HFFc6 (cell line): Measurements from ENCODE around the gene VAMP4. TPM values are rescaled to one million over a fixed set of nuclear protein-coding genes. Genes with fewer than 3 reads are reported as not detected.

Experiments used
- DNase-seq: peaks from one replicate; pipeline ENCODE4 v3.0.0-alpha.2; 2018
- H3K27ac Mint-ChIP-seq: 2 replicates; pipeline ENCODE4 v1.8.0; 2020; ENCODE audit warnings: mild to moderate bottlenecking, mixed read lengths
- H3K27me3 Mint-ChIP-seq: 2 replicates; pipeline ENCODE4 v1.8.0; 2021; ENCODE audit warnings: mild to moderate bottlenecking, moderate library complexity, mixed read lengths; ENCODE audit not compliant: insufficient read depth
- H3K36me3 Mint-ChIP-seq: 2 replicates; pipeline ENCODE4 v1.8.0; 2021; ENCODE audit warnings: low read depth, mixed read lengths
- H3K4me1 Mint-ChIP-seq: 2 replicates; pipeline ENCODE4 v1.8.0; 2020; ENCODE audit warnings: low read depth, mixed read lengths
- H3K4me3 Mint-ChIP-seq: 2 replicates; pipeline ENCODE4 v1.8.0; 2020; ENCODE audit warnings: mild to moderate bottlenecking, moderate library complexity, mixed read lengths
- H3K9me3 Mint-ChIP-seq: 2 replicates; pipeline ENCODE4 v1.8.0; 2020; ENCODE audit warnings: mild to moderate bottlenecking, mixed read lengths
- total RNA-seq, 6 experiments: library from RNA; stranded (reverse); fragmentation: NEBNext Ultra II Directional; extraction: Animal tissue kit (Norgen Biotek cat#: 25700); gene quantifications; 2 replicates in 1 of 6; 3 replicates in 5 of 6; pipeline ENCODE4 v1.2.3, GENCODE V29; 2021
- TF ChIP-seq, protein P1 (sequence below): fragments of 200-600 bp; sonication (generic); IDR thresholded peaks from 2 replicates; pipeline ENCODE4 v1.5.0; 2021; ENCODE audit warnings: antibody characterized with exemption, mild to moderate bottlenecking

The VAMP4 gene
- total RNA-seq, 6 experiments from 2014 or later = 12.8 to 14.7 (median 13.4) TPM

DNA sequence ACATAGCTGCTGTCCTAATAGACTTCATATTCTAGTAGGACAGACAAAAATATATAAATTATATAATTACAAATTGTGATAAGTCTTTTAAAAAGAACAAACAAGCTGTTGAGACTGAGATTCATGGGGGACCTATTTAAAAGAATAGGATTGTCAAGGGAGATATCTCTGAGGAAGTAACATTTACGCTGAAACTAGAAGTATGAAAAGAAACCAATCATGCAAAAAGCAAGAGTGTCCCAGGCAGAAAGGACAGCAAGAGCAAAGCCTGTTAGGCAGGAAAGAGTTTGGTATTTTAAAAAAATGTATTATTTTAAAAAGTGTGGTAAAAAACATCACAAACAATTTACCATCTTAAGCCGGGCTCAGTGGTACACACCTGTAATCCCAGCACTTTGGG lies 30.4 kb upstream of the VAMP4 start:
- H3K9me3 Mint-ChIP-seq = no peaks in the 10 kb centered on the region
- H3K4me3 Mint-ChIP-seq = no peak overlapping the region
- TF ChIP-seq, protein P1, sequence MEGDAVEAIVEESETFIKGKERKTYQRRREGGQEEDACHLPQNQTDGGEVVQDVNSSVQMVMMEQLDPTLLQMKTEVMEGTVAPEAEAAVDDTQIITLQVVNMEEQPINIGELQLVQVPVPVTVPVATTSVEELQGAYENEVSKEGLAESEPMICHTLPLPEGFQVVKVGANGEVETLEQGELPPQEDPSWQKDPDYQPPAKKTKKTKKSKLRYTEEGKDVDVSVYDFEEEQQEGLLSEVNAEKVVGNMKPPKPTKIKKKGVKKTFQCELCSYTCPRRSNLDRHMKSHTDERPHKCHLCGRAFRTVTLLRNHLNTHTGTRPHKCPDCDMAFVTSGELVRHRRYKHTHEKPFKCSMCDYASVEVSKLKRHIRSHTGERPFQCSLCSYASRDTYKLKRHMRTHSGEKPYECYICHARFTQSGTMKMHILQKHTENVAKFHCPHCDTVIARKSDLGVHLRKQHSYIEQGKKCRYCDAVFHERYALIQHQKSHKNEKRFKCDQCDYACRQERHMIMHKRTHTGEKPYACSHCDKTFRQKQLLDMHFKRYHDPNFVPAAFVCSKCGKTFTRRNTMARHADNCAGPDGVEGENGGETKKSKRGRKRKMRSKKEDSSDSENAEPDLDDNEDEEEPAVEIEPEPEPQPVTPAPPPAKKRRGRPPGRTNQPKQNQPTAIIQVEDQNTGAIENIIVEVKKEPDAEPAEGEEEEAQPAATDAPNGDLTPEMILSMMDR = no peak
- no peak for DNase-seq
- H3K27me3 Mint-ChIP-seq = peaks cover 4% of the 10 kb centered on the region; the same call in 1 of the 2 replicates
- no peaks in the 10 kb centered on the region for H3K36me3 Mint-ChIP-seq
- peaks cover 3% of the 10 kb centered on the region for H3K4me1 Mint-ChIP-seq
- no peak overlapping the region for H3K27ac Mint-ChIP-seq

DNA sequence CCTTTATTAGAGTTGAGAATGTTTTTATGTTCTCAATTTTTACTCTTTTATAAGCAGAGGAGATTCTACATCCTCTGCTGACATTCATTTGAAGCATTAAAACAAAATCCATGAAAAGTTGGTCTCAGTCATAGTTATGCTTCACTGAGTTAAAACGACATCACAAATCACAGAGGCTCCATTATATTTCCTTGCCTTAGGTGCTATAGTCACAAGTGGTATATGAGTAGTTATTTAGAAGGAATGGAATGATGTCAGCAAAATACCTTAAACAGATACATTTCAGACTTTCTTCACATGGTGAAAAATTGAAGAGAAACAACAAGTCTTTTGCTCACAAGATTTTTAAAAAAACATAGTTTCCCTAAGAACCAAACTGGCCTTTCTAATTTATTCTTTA lies 27.9 kb upstream of the VAMP4 start:
- Mint-ChIP-seq H3K36me3 (no peaks in the 10 kb centered on the region), H3K27me3 (peaks cover 4% of the 10 kb centered on the region; the same call in 1 of the 2 replicates), H3K4me3 (no peak overlapping the region), H3K9me3 (no peaks in the 10 kb centered on the region), H3K27ac (no peak overlapping the region), H3K4me1 (no peaks in the 10 kb centered on the region)
- TF ChIP-seq, protein P1 = no peak
- DNase-seq = no peak

DNA sequence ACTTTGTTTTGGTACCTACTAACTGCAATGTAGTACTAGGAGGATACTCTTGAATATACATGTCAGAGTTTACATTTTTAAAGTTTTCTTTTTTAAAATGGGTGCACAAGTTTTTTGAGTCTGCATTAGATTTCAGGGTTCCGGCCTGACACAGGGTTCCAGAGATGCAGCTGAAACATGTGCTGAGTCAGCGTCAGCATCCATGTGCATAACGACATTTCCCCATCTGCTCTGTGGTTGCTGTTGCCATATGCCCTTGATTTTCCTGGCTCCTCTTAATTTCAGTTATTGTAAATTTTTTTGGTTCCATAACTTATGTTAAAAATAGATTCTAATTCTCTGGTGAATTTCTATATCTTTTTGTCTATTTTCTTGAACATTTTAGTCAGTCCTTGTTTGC lies 27.3 kb upstream of the VAMP4 start:
- Mint-ChIP-seq H3K4me1 (no peaks in the 10 kb centered on the region), H3K27me3 (peaks cover 4% of the 10 kb centered on the region; the same call in 1 of the 2 replicates), H3K4me3 (no peak overlapping the region), H3K36me3 (no peaks in the 10 kb centered on the region), H3K27ac (no peak overlapping the region), H3K9me3 (no peaks in the 10 kb centered on the region)
- TF ChIP-seq, protein P1 = no peak
- DNase-seq = no peak

DNA sequence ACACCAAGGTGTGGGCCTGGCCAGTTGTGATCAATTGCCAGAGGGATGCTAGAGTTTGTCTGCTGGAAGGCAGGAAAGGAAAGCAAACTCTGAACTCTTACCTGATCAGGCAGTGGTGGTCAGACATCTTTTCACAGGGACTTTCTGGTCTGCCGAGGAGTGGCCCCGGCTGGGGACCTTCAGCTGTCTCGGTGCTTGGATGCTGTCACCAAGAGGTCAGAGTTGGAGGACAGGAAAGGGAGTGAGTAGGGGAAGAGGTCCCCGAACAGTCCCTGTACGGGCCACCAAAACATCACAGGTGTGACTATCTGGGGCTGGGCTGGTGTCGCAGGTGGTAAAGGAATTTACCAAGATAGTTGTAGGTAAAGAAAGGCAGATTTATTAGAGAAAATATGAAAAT lies 21.9 kb upstream of the VAMP4 start:
- peaks cover 18% of the 10 kb centered on the region for H3K27me3 Mint-ChIP-seq
- H3K9me3 Mint-ChIP-seq = no peaks in the 10 kb centered on the region
- H3K27ac Mint-ChIP-seq = no peak overlapping the region
- TF ChIP-seq, protein P1 = no peak
- no peak for DNase-seq
- H3K4me1 Mint-ChIP-seq = no peaks in the 10 kb centered on the region
- no peak overlapping the region for H3K4me3 Mint-ChIP-seq
- H3K36me3 Mint-ChIP-seq = no peaks in the 10 kb centered on the region; the same call in 1 of the 2 replicates

DNA sequence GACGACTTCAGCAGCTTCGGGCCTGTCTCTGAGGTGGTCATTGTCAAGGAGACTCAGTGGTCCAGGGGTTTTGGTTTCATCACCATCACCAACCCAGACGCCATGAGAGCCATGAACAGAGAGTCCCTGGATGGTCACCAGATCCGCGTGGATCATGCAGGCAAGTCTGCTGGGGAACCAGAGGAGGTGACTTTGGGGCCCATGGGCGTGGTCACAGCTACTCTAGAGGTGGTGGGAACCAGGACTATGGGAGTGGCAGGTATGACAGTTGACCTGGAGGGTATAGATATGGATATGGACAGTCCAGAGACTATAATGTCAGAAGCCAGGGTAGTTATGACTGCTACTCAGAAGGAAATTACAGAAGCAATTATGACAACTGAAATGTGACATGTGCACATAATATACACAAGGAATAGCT lies 20.3 kb upstream of the VAMP4 start:
- H3K4me3 Mint-ChIP-seq = no peak overlapping the region
- H3K27me3 Mint-ChIP-seq = peaks cover 18% of the 10 kb centered on the region
- no peaks in the 10 kb centered on the region for H3K4me1 Mint-ChIP-seq
- H3K36me3 Mint-ChIP-seq = no peaks in the 10 kb centered on the region; the same call in 1 of the 2 replicates
- no peak overlapping the region for H3K27ac Mint-ChIP-seq
- TF ChIP-seq, protein P1 = no peak
- DNase-seq = no peak
- no peaks in the 10 kb centered on the region for H3K9me3 Mint-ChIP-seq

DNA sequence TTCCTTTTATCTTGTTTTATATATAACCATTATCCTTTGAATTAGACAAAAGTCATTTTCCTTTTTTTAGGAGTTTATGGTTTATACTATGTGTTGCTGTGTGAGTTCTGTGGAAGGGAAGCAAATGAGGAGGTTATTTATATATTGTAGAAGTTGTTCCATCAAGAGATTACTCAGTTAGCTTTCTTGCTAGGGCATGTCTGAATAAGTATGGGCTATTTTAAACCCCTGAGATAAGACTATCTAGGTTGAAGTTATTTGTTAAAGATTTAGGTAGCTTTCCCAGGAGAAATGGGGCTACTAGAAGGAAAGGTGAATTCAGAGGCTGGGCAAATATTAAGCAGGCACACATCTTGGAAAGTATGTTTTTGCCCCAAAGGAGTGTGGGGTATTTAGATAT lies 16.1 kb upstream of the VAMP4 start:
- peaks cover 19% of the 10 kb centered on the region for H3K4me1 Mint-ChIP-seq
- H3K9me3 Mint-ChIP-seq = no peaks in the 10 kb centered on the region
- no peak overlapping the region for H3K4me3 Mint-ChIP-seq
- DNase-seq = no peak
- no peak overlapping the region for H3K27ac Mint-ChIP-seq
- H3K27me3 Mint-ChIP-seq = peaks cover 12% of the 10 kb centered on the region
- TF ChIP-seq, protein P1 = no peak
- no peaks in the 10 kb centered on the region for H3K36me3 Mint-ChIP-seq
